VCaP (cell line): Measurements from ENCODE around the gene SRC.

Experiments
- H3K27ac ChIP-seq: fragments of 450-650 bp; 2 replicates; pipeline ENCODE4 v1.5.1; 2017
- TF ChIP-seq, protein P1 (sequence below): fragments of 450-650 bp; conservative IDR thresholded peaks from 2 replicates; pipeline ENCODE4 v1.5.1; 2017; ENCODE audit warnings: mild to moderate bottlenecking, moderate library complexity

SRC gene

DNA sequence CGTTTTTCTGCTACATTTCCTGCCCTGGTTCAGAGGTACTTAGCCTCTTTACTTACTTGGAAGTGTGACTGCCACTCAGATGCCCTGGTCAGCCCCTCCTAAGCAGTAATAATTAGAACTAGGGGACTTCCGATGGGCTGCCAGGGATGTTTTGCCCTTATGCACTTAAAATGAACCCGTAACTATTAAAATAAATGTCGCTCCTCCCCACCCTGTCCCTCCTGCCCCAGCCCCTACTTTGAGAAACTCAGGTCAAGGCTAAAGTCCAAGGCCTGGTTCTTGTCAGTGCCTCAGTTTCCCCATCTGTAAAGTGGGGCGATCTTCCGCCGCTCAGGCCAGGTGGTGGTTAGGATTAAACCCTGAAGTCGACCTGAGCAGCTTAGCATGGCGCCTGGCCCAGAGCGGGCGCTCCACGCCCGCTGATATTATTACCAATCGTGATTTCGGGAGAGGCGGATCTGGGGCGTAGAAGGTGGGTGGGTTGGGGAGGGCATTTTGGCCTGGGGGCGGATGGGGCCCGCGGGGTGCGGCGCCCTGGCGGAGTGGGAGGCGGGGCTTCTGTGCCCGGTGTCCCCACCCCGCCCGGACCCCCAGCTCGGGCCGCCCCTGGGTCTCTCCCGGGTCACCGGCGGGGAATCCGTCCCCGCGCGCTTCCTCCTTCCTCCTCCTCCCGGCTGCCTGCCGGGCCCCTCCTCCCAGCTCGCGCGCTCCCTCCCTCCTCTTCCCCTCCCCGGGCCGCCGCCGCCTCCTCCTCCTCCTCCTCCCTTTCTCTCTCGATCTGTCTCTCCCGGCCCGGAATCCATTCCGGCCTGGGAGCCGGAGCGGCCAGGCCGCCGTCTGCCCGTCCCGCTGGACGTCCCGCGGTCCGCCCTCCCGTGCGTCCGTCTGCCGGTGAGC is at the start of gene SRC:
TSS of gene SRC (plus strand) at position 802 of the 897 bp plus-strand sequence. CDS start 38,014 bp downstream, outside the sequence.
- peak within 1 kb of the TSS; percentile 98 for H3K27ac ChIP-seq

GRCh38 chr20:37296371-37296770 is 49.6 kb upstream of the SRC start:
- H3K27ac ChIP-seq: peak overlapping the region; percentile 3; the same call in 1 of the 2 replicates
- TF ChIP-seq, protein P1, sequence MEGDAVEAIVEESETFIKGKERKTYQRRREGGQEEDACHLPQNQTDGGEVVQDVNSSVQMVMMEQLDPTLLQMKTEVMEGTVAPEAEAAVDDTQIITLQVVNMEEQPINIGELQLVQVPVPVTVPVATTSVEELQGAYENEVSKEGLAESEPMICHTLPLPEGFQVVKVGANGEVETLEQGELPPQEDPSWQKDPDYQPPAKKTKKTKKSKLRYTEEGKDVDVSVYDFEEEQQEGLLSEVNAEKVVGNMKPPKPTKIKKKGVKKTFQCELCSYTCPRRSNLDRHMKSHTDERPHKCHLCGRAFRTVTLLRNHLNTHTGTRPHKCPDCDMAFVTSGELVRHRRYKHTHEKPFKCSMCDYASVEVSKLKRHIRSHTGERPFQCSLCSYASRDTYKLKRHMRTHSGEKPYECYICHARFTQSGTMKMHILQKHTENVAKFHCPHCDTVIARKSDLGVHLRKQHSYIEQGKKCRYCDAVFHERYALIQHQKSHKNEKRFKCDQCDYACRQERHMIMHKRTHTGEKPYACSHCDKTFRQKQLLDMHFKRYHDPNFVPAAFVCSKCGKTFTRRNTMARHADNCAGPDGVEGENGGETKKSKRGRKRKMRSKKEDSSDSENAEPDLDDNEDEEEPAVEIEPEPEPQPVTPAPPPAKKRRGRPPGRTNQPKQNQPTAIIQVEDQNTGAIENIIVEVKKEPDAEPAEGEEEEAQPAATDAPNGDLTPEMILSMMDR: no peak

More for the DNA sequence above, at the start of gene SRC:
- TF ChIP-seq, protein P1: no peak

DNA sequence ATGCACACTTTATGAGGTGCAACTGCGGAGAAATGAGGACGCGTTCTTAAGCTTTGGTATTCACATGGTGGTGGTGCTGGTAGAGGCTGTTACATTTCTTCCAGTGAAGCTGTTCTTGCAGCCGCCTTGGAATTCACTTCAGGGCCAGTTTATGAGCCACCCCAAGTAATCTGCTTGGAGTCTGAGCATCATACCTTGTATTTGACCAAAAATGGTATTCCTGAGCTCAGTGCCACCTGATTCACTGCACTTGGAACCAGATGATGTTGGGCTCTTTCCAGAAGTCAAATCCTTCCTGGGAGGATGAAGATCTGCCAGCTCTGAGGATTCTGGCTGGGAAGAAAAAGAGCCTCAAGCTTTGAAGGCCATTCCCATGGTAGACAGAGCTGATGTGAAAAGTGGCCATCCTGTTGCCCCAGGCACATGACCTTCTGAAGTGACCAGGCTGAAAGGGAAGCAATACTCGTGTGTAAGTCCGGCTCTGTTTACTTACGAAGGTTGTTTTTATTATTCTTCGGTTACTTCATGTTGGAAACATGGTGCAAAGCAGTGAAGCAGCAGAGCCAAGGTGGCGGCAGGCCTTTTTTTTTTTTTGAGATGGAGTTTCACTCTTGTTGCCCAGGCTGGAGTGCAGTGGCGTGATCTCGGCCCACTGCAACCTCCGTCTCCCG is 48.7 kb upstream of the SRC start:
- TF ChIP-seq, protein P1: no peak
- peak overlapping the region; percentile 3; the same call in 1 of the 2 replicates for H3K27ac ChIP-seq

- H3K27ac ChIP-seq: no peak overlapping the region
- TF ChIP-seq, protein P1: no peak
These were observed 47.6 kb upstream of the SRC start for GRCh38 chr20:37298190-37298939.

DNA sequence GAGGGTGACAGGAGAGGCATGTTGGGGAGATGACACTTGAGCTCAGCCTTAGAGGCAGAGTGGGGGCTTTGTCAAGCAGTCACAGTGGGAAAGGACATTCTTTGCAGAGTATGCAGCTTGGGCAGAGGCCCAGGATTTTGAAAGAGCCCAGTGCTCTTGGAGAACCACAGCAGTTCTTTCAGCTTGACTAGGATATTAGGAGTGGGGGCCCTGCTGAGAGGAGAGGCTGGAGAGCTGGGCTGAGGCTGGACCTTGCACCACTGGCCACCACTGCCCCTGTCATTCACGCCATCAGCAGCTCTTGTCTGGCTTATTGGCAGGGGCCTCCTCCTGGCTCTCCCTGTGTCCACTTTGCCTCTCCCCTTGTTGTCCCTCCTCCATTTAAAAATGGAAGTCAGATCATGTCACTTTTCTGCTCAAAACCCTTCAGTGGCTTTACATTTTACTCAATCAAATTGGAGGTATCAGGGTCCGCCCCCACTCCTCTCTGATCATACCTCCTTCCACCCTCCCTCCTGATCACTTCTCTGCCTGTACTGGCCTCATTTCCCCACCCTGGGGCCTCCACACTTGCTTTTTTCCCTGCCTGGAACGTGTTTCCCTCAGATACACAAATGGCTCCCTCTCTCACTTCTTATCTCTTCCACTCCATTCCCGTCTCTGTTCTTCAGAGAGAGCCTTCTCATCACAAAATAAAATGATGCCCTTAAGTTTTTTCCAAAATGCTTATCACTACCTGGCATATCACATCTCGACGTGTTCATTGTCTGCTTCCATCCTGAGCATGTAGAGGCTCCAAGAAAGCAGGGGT is 46.0 kb upstream of the SRC start:
- no peak overlapping the region for H3K27ac ChIP-seq
- TF ChIP-seq, protein P1: no peak

DNA sequence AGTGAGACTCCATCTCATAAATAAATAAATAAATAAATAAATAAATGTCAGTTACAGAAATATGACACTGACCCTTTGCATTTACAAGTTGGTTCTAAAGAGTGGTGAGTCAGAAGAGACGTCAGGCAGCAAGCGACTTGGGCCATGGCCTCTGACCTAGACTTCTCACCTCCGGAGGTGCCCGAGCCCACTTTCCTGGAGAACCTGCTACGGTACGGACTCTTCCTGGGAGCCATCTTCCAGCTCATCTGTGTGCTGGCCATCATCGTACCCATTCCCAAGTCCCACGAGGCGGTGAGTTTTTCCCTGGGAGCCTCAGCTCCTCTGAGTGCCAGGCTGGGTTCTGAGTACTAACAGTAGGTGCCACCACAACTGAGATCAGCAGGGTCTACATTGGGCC is 44.8 kb upstream of the SRC start:
- no peak overlapping the region for H3K27ac ChIP-seq
- TF ChIP-seq, protein P1: no peak
